Gastroesophageal sphincter (tissue), 4 donors: ENCODE data around the gene ASB15. TPM values are rescaled to one million over a fixed set of nuclear protein-coding genes. Genes with fewer than 3 reads are reported as not detected.

Source experiments
- ATAC-seq: fragments of 150-250 bp; one replicate; pipeline ENCODE4 v1.9.1; 2016; ENCODE audit warnings: mild to moderate bottlenecking, moderate library complexity
- H3K27ac ChIP-seq, 4 donors: fragments of 200-600 bp; sonication (generic) in 3 of 4; 1 replicate in 3 of 4; 2 replicates in 1 of 4; pipeline ENCODE4 v1.5.1; 2016 to 2019
- H3K27me3 ChIP-seq: fragments of 200-600 bp; sonication (generic); one replicate; pipeline ENCODE4 v1.5.1; 2019
- H3K36me3 ChIP-seq, 2 donors: fragments of 200-600 bp; sonication (generic); one replicate each; pipeline ENCODE4 v1.5.1; 2019; ENCODE audit warnings: control low read depth in 1 of 2
- H3K4me1 ChIP-seq, 3 donors: fragments of 200-600 bp; sonication (generic); 1 replicate in 2 of 3; 2 replicates in 1 of 3; pipeline ENCODE4 v1.5.1; 2016 to 2019; ENCODE audit warnings: control low read depth in 2 of 3
- H3K4me3 ChIP-seq, 2 donors: fragments of 200-600 bp; sonication (generic); one replicate each; pipeline ENCODE4 v1.5.1; 2019; ENCODE audit warnings: mild to moderate bottlenecking in 1 of 2, moderate library complexity in 1 of 2
- H3K9me3 ChIP-seq, 3 donors: fragments of 200-600 bp; sonication (generic); one replicate each; pipeline ENCODE4 v1.5.1; 2017 to 2019; ENCODE audit warnings: control low read depth in 2 of 3
- EP300 ChIP-seq: sonication (generic); formaldehyde crosslinking; IDR thresholded peaks from one replicate; pipeline ENCODE4 v1.6.1; 2017; ENCODE audit warnings: antibody characterized with exemption, mild to moderate bottlenecking
- POLR2A ChIP-seq, 2 donors: fragments of 450-650 bp; IDR thresholded peaks; one replicate each; pipeline ENCODE4 v1.6.1; 2017; ENCODE audit warnings: antibody characterized with exemption in 2 of 2, mild to moderate bottlenecking in 2 of 2, moderate library complexity in 1 of 2
- POLR2AphosphoS5 ChIP-seq: sonication (generic); formaldehyde crosslinking; IDR thresholded peaks from one replicate; pipeline ENCODE4 v1.6.1; 2017; ENCODE audit warnings: antibody characterized with exemption
- WGBS, 2 donors: methylation state at CpG; one replicate each; pipeline ENCODE4 v1.1.5; 2018; ENCODE audit warnings: low coverage in 1 of 2; 5-methylcytosine and 5-hydroxymethylcytosine counted together
- total RNA-seq, 4 donors: library from RNA; depleted of rRNA; stranded (reverse); fragments of >200 nt; gene quantifications; one replicate each; pipeline ENCODE4 v1.1.0, GENCODE V29; 2016
- TF ChIP-seq, protein P1 (sequence below), 4 experiments: fragments of 200-600 bp in 2 of 4; fragments of 450-650 bp in 2 of 4; sonication (generic) in 1 of 4; IDR thresholded peaks; one replicate each; pipeline ENCODE4 v1.5.1; 2017 to 2019; ENCODE audit warnings: antibody characterized with exemption in 4 of 4, mild to moderate bottlenecking in 2 of 4, moderate library complexity in 2 of 4

ASB15 gene
- total RNA-seq, 4 donors from 2014 or later: not detected

DNA sequence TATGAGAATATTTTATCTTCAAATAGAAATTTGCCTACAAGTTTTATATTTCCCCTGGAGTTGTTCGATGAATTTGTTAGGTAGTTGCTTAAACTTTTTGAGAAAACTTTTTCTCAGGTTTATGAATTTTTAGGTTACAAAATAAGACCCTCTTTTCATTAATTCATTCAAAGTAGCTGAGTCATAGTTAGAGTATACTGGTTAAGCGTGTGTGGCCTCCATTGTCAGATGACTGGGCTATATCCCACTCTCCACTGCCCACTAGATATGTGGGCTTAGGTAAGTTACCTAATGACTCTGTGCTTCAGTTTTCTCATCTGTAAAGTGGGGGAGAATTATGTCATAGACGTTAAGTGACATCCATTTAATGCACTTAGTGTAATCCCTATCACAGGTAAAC lies 1.0 kb downstream of the ASB15 start:
- no peak for ATAC-seq
- Histone ChIP-seq H3K27ac (no peak overlapping the region), H3K4me1 (no peaks in the 10 kb centered on the region), H3K9me3 (no peaks in the 10 kb centered on the region), H3K27me3 (no peaks in the 10 kb centered on the region), H3K36me3 (no peaks in the 10 kb centered on the region), H3K4me3 (no peak overlapping the region)
- TF ChIP-seq, protein P1, sequence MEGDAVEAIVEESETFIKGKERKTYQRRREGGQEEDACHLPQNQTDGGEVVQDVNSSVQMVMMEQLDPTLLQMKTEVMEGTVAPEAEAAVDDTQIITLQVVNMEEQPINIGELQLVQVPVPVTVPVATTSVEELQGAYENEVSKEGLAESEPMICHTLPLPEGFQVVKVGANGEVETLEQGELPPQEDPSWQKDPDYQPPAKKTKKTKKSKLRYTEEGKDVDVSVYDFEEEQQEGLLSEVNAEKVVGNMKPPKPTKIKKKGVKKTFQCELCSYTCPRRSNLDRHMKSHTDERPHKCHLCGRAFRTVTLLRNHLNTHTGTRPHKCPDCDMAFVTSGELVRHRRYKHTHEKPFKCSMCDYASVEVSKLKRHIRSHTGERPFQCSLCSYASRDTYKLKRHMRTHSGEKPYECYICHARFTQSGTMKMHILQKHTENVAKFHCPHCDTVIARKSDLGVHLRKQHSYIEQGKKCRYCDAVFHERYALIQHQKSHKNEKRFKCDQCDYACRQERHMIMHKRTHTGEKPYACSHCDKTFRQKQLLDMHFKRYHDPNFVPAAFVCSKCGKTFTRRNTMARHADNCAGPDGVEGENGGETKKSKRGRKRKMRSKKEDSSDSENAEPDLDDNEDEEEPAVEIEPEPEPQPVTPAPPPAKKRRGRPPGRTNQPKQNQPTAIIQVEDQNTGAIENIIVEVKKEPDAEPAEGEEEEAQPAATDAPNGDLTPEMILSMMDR (IDR thresholded peaks at IDR 0.05): no peak
- TF ChIP-seq POLR2AphosphoS5 (no peak), EP300 (no peak), POLR2A (IDR thresholded peaks at IDR 0.05) (no peak)
- 84 to 90% methylated on average over 3 of the region's 3 CpGs for WGBS, 2 donors

DNA sequence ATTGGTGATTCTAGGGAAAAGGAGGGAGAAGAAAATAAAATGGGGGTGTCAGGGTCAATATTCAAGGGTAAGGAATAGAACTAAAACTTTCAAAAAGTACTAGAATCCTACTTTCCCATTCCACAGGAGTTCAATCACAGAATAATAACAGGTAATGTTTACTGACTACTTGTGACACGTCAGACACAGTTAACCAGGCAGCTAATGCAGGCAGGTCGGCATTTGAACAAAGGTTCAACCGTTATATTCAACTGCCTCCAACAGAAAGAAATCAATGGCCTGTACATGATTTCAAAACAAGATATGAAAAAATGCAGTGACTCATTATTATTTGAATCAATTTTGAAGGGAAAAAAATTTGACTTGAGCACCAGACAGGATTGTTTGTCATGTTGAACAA lies 3.1 kb downstream of the ASB15 start:
- H3K9me3 ChIP-seq: no peaks in the 10 kb centered on the region
- TF ChIP-seq POLR2A (IDR thresholded peaks at IDR 0.05) (no peak), POLR2AphosphoS5 (no peak), EP300 (no peak)
- TF ChIP-seq, protein P1 (IDR thresholded peaks at IDR 0.05): no peak
- WGBS, 2 donors: 49 to 64% methylated on average over 3 of the region's 3 CpGs
- ATAC-seq: no peak
- no peak overlapping the region for H3K4me3 ChIP-seq
- H3K27ac ChIP-seq: no peak overlapping the region
- H3K27me3 ChIP-seq: no peaks in the 10 kb centered on the region
- H3K4me1 ChIP-seq: no peaks in the 10 kb centered on the region
- no peaks in the 10 kb centered on the region for H3K36me3 ChIP-seq

DNA sequence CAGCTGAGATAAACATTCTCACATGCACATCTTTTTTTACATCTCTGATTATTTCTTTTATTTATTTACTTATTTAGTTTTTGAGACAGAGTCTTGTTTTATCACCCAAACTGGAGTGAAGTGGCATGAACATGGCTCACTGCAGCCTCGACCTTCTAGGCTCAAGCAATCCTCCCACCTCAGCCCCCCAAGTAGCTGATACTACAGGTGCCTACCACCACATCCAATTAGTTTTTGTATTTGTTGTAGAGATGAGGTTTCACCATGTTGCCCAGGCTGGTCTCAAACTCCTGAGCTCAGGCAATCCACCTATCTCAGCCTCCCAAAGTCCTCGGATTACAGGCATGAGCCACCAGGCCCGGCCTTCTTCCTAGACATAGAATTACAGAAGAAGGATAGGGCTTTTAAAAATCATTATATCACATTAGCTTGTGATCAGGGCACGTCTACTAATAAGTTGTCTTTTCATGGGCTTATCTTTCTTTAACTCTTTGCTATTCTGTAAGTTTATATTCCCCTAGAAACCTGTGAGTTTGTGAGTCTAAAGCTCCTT lies 5.9 kb downstream of the ASB15 start:
- Histone ChIP-seq H3K9me3 (no peaks in the 10 kb centered on the region), H3K27me3 (no peaks in the 10 kb centered on the region), H3K36me3 (no peaks in the 10 kb centered on the region), H3K4me1 (no peaks in the 10 kb centered on the region), H3K27ac (no peak overlapping the region), H3K4me3 (no peak overlapping the region)
- TF ChIP-seq EP300: no peak
- TF ChIP-seq POLR2A (IDR thresholded peaks at IDR 0.05): no peak
- TF ChIP-seq POLR2AphosphoS5: no peak
- TF ChIP-seq, protein P1 (IDR thresholded peaks at IDR 0.05): no peak
- ATAC-seq: no peak
- WGBS, 2 donors: 71 to 79% methylated on average over 4 of the region's 4 CpGs

DNA sequence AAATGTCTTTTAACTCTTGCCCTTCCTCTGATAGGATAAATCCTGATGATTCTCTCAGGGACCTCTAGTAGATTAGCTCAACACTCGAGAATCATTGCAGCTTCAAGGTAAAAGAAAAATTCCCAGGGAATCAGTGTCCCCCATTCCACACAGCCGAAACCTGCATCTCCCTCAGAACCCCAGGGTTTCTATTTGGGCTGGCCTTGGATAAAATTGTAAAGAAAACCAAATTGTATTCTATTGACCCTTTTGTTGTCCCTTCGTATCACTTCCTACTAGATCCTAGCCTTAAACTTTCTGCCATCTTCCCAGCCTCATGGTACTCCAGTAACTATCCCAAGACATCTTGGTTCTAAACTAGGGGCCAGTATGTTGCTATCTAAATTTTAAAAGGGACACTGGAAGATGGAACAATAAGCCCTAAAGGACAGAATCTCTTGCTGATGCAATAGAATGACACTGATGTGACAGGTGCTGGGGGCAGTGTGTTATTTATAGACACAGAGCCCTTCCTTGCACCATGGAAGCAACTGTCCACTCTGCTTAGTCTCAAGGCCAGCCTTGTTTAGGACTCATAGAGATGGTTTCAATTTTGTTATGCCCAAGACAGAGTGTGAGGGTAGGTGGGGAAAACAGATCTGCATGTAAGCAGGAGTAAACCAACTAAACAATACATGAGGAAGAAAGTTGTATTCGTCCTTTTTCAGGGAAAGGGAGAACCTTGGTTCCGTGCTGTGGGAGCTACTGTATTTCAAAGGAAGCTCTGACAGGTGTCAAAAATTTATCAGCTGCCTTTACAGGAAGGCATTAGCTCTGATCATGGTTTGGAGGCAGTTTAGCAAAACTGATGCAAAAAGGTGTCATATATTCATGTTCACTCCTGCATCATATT lies 7.6 kb downstream of the ASB15 start:
- Histone ChIP-seq H3K9me3 (no peaks in the 10 kb centered on the region), H3K27ac (no peak overlapping the region), H3K27me3 (no peaks in the 10 kb centered on the region), H3K36me3 (no peaks in the 10 kb centered on the region), H3K4me1 (no peaks in the 10 kb centered on the region), H3K4me3 (no peak overlapping the region)
- WGBS, 2 donors: 83 to 94% methylated on average over 3 to 5 of the region's 5 CpGs
- no peak for ATAC-seq
- TF ChIP-seq, protein P1 (IDR thresholded peaks at IDR 0.05): no peak
- TF ChIP-seq POLR2A (IDR thresholded peaks at IDR 0.05) (no peak), EP300 (no peak), POLR2AphosphoS5 (no peak)

DNA sequence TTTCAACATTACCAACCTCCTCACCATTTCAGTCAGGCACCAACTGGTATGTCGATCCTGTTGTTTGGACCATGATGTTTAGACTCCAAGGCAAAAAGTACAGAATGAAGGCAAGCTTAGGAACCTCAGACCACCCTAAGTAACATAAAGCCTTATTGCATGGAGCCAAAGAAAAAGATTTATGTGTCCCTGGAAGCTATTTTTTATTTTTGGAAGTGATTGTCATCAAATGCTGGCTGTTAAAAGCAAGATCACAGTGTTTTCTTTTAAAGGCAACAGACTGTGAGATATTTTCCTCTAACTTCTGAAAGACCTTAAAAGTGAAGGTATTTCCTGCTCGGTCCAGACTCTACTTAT lies 8.2 kb downstream of the ASB15 start:
- Histone ChIP-seq H3K4me3 (no peak overlapping the region), H3K4me1 (no peaks in the 10 kb centered on the region), H3K27ac (no peak overlapping the region), H3K36me3 (no peaks in the 10 kb centered on the region), H3K27me3 (no peaks in the 10 kb centered on the region), H3K9me3 (no peaks in the 10 kb centered on the region)
- 79 to 88% methylated on average over 1 to 2 of the region's 2 CpGs for WGBS, 2 donors
- TF ChIP-seq POLR2A (IDR thresholded peaks at IDR 0.05) (no peak), EP300 (no peak), POLR2AphosphoS5 (no peak)
- TF ChIP-seq, protein P1 (IDR thresholded peaks at IDR 0.05): no peak
- ATAC-seq: no peak
